ENCODE data around the gene TMEM248.
"Not testable (repeated sequence)": the region's sequence is repeated elsewhere in the genome, so short reads cannot be mapped to it uniquely, and the experiment has no call there.

TMEM248 gene, protein sequence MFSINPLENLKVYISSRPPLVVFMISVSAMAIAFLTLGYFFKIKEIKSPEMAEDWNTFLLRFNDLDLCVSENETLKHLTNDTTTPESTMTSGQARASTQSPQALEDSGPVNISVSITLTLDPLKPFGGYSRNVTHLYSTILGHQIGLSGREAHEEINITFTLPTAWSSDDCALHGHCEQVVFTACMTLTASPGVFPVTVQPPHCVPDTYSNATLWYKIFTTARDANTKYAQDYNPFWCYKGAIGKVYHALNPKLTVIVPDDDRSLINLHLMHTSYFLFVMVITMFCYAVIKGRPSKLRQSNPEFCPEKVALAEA

DNA sequence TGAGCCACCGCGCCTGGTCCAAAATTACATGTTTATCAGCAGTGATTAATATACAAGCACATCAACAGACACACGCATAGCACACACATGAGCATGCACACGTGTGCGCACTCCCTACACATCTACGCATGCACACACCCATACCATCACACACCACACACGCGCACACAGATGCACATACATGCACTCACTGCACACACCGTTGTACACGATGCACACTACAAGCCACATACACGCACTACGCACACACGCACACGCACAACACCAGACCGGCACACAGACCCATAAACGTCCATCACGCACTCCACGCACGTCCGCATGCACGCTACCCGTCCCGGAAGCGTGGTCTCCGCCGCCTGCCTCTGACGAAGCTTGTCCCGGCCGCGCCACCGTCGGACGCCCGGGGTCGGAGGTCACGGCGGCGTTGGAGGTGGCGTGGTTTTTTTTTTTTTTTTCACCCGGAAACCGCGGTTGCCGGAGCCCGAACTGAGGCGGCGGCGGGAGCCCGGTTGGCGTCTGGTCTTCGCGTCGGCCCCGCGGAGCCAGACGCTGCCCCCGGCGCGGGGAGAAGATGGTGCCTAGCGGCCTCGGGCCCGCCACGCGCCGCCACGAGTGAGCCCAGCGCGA, at the start of gene TMEM248:
TMEM248 (plus strand) TSS at position 457 of the 627 bp plus-strand sequence. CDS start 20,641 bp downstream, outside the sequence.
- DNase-seq = peak; percentile 90

DNA sequence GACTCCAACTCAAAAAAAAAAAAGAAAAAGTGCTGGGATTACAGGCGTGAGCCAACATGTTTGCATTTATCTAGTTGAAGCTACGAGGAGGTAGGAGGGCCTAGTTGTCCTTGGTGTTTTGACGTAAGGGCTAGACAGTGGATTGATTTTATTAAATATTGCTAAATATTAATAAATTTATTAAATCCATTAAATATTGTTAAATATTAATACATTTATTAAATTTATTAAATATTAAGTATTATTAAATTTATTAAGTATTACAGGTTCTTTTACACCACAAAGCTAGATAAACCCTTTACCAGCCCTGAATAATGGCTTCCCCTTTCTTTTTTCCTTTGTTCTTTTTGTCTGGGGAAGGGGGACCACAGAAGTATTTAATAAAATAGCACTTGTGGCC, 47.5 kb upstream of the TMEM248 start:
- no peak for DNase-seq

DNA sequence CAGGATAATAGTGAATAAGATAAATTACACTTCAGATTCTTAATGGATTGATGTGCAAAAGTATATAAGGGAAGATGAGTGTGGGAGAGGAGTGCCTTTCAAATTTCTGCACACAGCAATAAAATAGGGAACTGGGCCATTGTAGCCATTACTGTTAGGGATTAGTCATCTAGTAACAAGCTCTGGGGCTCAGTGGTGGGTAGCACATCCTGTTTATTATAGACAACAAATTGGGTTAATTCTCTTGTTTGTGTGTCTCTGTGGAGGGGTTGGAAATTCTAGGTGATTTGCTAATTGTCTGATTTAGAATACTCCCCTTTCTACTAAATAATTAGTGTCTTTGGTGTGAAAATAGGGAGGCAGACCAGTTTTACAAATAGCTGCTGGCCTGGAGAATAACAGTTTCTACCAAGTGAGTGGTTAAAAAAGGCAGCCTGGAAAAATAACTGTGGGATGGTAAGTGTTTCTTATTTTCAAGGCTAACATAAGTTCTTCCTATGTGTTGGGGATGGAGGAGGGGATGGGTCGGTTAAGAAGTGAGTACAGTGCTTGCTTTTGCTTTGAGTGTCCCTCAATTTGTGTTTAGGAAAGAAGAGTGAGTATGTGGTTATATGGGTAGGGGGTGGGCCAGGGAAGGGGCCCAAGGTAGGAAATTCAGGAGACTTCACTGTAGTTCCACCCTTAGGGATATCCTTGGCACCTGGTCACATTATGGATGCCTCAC, 43.3 kb upstream of the TMEM248 start:
- DNase-seq = no peak

DNA sequence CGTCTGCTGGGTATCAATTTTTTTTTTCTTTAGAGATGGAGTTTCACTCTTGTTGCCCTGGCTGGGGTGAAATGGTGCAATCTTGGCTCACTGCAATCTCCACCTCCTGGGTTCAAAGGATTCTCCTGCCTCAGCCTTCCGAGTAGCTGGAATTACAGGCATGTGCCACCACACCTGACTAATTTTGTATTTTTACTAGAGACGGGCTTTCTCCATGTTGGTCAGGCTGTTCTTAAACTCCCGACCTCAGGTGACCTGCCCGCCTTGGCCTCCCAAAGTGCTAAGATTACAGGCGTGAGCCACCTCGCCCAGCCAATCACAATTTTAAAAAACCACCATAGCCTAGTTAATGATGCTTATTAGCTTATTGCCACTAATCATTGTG, 42.7 kb upstream of the TMEM248 start:
- not testable (repeated sequence) for DNase-seq

DNA sequence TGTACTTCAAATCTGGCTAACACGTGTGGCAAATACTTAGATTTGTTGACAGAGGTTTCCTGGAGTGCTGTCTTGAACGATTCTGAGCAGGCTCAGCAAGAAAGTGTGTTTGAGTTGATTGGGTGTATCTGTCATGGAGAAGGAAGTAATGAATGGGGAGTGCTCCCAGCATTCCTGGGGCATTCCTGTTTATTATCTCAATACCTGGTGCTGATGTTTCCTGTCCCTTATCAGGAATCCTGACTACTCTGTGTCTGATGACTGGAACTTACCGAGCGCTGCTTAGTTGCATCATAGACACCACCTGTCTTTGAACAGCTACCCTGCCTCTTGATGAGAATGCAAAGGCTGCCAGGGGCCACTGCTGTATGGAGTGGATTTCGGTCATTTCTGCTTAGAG, 41.0 kb upstream of the TMEM248 start:
- DNase-seq = no peak

DNA sequence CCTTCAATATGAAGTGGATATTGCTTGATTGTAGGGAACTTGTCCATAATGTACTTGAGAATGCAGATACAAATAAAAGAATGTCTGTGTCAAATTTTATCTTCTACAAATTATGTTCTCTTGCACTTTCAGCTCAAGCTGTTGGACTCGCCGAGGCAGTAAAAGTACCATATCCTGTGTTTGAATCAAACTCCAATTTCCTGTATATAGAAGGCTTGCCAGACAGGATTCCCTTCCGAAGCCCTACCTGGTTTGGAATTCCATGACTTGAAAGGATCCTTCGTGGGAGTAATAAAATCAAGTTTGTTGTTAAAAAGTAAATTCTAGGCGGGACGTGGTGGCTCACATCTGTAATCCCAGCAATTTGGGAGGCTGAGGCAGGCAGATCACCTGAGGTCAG, 40.4 kb upstream of the TMEM248 start:
- DNase-seq = not testable (repeated sequence)

DNA sequence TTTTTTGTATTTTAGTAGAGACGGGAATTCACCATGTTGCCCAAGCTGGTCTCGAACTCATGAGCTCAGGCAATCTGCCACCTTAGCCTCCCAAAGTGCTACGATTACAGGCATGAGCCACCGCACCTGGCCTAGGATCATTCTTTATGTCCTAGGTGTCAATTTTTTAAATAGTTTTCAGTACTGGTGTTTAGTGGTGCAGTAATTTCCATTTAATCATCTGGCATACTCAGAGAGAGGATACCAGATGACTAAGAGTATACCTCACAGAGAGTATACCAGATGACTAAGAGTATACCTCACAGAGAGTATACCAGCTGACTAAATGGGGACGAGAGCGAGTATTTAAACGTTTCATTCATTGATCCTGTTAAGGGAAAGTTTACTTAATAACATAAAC, 37.3 kb upstream of the TMEM248 start:
- no peak for DNase-seq

DNA sequence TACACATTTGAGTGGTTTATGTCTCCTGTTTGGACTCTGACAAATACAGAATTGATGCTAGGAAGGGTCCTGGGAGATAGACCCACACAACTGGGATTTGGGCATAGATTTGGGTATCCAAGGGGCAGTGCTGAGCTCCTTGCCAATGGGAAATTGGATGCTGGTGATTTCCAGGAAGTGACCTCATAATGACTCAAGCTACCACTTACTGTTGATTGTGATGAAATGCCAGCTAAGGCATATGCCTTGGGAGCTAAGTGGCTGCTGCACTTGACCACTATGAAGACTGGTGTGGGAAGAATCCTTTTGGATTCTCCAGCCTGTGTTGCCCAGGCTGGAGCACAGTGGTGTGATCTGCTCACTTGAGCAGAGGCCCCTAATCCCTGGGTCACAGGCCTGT, 36.5 kb upstream of the TMEM248 start:
- DNase-seq = not testable (repeated sequence)

DNA sequence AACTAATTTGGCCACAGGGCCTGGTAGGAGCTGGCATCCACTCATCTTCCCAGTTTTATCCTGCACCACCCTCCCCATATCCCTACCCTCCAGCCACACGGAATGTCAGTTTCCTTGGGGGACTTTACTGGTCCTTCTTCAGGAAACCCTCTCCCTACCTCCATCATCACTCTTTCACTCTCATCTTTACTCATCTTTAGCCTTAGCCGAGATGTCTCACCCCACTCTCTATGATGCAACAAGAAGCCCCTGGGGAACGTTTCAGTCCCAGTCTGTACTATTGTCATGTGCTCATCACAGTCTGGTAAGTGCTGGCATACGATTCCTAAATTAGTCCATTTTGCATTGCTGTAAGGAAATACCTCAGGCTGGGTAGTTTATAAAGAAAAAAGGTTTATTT, 34.9 kb upstream of the TMEM248 start:
- DNase-seq = no peak

DNA sequence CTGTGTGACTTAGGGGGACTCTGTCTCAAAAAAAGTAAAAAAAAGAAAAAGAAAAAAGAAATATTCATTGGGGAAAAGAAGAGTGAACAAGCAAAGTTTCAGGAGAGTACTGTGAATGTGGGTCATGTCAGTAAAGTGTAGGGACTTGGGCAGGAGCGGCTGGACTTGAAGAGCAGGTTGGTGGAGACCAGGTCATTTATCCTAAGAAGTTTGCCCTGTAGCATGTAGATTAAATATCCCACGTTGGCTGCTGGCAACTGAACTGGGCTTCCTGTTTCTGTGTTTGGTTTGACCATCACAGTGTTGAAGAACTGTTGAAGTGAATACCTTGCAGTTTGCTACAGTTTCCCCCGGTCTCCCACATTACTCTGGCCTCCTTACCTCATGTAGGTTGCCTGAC, 32.8 kb upstream of the TMEM248 start:
- DNase-seq = not testable (repeated sequence)

DNA sequence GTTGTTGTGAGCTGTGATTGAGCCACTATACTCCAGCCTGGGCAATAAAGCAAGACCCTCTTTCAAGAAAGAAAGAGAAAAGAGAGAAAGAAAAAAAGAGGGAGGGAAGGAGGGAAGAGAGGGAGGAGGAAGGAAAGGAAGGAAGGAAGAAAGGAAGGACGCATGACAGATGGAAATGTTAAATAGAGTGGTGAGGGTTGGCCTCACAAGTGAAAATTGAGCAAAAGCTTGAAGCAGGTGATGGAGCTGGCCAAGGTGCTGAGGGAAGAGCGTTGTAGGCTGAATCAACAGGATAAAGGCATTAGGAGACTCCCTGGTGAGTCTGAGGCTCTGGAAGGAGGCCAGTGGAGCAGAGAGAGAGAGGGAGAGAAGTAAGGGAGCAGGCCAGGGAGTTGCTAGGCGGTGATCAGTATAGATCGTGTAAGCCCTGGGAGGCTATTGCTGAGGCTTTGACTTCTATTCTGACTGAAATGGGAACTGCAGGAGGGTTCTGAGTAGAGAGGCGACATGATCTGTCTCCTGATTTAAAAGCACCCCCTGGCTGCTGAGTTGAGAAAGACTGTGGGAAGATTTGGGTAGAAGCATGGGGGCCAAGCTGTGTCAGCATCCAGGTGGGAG, 26.5 kb upstream of the TMEM248 start:
- no peak for DNase-seq

DNA sequence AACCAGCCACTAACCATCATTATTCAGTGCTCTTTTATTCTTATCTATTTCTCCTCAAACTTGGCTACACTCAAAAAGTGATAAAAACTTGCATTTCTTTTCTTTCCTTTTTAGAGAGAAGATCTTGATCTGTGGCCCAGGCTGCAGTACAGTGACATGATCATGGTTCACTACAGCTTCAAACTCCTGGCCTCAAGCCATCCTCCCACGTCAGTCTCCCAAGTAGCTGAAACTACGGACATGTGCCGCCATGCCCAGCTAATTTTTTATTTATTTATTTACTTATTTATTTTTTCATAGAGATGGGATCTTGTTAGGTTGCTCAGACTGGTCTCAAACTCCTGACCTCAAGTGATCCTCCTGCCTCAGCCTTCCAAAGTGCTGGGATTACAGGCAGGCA, 24.6 kb upstream of the TMEM248 start:
- no peak for DNase-seq

DNA sequence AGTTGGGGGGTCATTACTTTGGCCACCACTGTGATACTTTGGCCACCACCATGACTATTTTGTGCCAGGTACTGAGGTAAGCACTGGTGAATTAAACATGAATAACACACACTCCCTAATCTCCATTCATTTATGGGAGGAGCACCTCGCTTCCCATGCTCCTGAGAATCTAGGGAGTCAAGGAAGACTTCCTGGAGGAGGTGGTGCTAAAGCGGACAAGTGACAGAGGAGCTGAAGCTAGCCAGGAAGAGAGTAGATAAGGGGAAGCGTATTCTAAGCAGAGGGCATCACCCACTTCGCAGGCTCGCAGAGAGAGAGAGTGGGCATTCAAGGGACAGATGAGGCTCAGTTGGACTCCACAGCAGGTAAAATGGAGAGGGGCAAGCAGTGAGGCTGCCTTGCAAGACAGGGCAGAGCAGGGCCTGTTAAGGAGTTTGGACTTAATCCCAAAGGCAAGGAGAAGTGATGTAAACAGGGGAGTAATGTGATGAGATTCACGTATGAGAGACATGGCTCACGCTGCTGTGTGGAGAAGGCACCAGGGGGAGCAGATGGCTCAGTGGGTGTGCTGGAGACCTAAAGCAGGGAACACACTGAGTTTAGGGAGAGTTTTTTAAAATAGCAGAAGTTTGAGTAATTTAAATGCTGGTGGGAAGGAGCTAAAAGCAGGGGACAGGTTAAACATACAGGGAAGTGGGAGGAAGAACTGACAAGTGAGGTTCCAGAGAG, 21.3 kb upstream of the TMEM248 start:
- no peak for DNase-seq

DNA sequence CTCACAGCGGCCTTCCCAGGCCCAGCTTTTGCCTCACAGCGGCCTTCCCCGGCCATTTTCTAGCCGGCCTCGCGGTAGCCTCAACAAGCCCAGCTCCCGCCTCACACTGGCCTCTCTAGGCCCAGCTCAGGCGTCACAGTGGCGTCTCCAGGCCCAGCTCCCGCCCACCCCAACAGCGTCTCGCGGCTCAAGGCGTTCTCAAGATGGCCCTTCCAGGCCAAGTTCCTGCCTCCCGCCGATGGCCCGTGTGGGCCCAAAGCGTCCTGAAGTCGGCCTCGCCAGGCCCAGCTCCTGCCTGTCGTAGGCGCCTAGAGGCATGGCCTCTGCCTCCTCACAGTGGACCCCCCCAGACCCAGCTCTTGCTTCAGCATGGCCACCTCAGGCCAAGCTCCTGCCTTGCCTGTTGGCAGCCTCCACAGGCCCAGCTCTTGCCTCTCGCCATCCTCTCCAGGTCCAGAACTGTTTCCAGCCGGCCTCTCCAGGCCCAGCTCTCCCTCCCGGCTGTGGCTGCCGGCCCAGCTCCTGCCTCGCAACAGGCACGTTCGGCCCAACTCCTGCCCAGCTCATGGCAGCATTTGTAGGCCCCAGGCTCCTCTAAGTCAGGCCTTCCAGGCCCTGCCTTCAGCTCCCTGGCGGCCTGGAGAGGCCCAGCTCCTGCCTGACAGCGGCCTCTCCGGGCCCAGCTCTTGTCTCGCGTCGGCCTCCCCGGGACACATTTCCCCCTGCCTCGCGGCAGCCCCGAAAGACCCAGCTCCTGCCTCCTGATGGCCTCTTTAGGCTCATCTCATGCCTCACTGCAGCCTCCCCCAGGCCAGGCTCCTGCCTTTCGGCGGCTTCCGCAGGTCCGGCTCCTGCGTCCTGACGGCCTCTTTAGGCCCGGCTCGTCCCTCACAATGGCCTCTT, 18.8 kb upstream of the TMEM248 start:
- DNase-seq = no peak

DNA sequence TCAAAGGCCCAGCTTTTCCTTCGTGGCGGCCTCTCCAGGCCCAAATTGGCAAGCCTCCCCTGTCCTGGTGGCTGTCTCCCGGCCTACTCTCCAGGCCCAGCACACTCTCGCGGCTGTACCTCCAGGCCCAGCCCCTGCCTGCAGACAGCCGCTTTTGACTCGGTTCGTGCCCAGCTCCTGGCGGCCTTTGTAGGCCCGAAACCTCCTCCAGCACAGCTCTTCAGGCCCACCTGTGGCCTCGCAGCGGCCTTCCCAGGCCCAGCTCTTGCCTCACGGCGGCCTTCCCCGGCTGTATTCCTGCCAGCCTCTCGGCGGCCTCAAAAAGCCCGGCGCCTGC, 18.2 kb upstream of the TMEM248 start:
- no peak for DNase-seq

DNA sequence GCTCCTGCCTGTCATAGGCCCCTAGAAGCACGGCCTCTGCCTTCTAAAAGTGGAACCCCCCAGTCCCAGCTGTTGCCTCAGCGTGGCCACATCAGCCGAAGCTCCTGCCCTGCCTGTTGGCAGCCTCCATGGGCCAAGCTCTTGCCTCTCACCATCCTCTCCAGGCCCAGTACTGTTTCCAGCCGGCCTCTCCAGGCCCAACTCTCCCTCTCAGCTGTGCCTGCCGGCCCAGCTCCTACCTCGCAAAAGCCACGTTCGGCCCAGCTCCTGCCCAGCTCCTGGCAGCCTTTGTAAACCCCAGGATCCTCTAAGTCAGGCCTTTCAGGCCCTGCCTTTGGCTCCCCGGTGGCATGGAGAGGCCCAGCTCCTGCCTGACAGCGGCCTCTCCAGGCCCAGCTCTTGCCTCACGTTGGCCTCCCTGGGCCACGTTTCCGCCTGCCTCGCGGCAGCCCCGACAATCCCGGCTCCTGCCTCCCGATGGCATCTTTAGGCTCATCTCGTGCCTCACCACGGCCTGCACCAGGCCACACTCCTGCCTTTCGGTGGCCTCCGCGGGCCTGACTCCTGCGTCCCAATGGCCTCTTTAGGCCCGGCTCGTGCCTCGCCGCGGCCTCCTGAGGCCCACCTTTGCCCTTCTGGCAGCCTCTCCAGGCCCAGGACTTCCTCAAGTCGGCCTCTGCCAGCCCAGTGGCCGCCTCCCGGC, 17.5 kb upstream of the TMEM248 start:
- DNase-seq = no peak

DNA sequence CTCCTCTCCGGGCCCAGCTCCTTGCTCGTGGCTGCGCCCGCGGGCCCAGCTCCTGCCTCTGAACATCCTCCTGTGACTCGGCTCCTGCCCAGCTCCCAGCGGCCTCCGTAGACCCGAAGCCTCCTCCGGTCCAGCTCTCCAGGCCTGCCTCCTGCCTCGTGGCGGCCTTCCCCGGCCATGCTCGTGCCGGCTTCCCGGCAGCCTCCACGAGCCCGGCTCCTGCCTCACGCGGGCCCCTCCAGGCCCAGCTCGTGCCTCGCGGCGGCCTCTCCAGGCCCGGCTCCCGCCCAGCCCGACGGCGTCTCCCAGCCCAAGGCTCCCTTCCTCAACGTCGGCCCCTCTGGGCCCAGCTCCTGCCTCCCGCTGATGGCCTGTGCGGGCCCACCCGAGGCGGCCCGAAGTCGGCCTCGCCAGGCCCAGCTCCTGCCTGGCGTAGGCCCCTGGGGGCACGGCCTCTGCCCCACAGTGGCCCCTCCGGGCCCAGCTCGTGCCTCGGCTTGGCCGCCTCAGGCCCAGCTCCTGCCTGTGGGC, 16.9 kb upstream of the TMEM248 start:
- no peak for DNase-seq

DNA sequence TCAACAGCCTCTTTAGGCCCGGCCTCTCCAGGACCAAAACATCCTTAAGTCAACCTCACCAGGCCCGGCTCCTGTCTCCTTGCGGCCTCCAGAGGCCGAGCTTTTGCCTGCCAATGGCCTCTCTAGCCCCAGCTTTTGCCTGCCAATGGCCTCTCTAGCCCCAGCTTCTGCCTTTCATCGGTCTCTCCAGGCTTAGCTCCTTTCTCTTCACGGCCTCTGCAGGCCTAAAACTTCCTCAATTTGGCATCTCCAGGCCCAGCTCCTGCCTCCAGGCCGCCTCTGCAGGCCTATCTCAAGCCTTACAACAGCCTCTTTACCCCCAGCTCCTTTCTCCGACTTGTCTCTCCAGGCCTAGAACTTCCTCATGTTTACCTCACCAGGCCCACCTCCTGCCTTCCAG, 15.7 kb upstream of the TMEM248 start:
- no peak for DNase-seq

DNA sequence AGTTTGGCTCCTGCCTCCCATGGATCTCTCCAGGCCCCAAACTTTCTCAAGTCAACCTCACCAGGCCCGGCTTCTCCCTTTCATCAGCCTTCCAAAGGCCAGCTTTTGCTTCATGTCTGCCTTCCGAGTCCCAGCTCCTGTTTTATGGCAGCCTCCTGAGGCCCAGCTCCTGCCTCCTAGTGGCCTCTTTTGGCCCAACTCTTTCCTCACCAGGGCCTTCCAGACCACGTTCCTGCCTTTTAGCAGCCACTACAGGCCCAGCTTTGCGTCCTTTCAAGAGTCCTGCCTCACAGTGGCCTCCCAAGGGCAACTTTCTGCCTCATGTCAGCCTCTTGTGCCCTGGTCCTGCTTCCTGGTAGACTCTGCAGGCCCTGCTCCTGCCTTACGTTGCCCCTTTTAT, 15.3 kb upstream of the TMEM248 start:
- no peak for DNase-seq

DNA sequence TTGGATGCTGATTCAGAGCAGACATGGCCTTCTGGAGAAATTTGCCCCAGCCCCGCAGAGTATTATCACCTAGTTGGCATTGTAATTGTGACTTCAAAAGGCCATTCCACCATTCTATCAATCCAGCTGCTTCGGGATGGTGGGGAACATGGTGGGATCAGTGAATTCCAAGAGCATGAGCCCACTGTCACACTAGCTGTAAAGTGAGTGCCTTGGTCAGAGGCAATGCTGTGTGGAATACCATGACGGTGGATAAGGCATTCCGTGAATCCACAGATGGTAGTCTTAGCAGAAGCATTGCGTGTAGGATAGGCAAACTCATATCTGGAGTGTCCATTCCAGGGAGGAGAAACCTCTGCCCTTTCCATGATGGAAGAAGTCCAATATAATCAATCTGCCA, 13.3 kb upstream of the TMEM248 start:
- no peak for DNase-seq

DNA sequence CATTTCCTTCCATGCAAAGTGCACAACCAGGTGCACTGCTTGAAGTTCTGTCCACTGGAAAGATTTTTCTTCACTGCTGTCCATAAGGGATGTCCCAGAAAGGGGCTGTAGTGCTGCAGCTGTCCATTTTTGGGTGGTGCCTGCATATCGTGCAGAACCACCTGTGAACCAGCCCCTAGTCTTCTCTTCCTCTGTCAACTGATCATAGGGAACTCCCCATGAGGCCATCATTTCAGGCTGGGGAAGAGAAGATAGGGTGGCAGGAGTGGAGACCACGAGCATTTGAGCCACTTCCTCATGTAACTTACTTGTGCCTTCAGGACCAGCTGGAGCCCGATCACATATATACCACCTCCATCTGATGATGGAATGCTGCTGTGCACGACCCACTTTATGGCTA, 12.4 kb upstream of the TMEM248 start:
- DNase-seq = not testable (repeated sequence)
